Measurements from ENCODE around the gene VAMP2. TPM values are rescaled to one million over a fixed set of nuclear protein-coding genes. Genes with fewer than 3 reads are reported as not detected.

The VAMP2 gene
- total and polyA plus RNA-seq, 9 of the 15 experiments (the other 6 are each of a cell fraction or from before 2014, with no cell fraction given), result 2.3 to 31.8 (median 6.0) TPM

DNA sequence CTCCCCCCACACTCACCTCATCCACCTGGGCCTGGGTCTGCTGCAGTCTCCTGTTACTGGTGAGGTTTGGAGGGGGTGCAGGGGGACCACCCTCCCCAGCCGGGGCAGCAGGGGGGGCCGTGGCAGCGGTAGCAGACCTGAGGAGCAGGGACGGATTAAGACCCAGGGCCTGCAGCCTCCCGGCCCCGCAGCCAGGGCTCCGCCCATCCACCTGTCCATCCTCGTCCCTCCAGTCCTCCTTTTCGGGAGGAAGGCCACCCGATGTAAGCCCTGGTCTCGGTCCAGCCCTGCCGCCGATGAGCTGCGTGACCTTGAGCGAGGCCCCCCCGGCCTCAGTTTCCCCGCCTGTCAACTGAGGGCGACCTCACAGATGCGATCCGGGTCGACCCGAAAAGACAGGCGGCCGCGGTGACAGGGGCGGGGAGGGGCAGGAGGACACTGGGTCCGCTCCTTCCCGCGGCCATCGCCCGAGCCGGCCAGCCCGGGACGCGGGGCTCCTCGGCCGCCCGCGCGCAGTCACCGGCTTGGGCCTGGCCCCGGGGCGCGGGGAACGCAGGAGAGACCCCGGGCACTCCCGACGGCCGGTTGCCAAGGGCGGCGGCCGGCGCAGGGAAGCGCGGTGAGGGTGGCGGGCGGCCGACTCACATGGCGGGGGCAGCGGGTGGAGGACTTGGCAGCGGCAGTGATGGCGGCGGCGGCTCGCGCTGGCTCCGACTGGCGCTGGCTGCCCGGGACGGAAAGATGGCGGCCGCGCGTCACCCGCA lies at the start of gene VAMP2 (continued):
- TF ChIP-seq ZBTB40 (IDR thresholded peaks at IDR 0.05), result peak; percentile 52; the same call in 1 of the 2 replicates
- no peak for TF ChIP-seq ZBTB40 (CRISPR knock-in tag; IDR thresholded peaks at IDR 0.05)
- TF ChIP-seq KDM5B (IDR thresholded peaks at IDR 0.05; ENCODE audit: insufficient replicate concordance, low read depth, low read length), result peak; percentile 16
- TF ChIP-seq, protein P1, sequence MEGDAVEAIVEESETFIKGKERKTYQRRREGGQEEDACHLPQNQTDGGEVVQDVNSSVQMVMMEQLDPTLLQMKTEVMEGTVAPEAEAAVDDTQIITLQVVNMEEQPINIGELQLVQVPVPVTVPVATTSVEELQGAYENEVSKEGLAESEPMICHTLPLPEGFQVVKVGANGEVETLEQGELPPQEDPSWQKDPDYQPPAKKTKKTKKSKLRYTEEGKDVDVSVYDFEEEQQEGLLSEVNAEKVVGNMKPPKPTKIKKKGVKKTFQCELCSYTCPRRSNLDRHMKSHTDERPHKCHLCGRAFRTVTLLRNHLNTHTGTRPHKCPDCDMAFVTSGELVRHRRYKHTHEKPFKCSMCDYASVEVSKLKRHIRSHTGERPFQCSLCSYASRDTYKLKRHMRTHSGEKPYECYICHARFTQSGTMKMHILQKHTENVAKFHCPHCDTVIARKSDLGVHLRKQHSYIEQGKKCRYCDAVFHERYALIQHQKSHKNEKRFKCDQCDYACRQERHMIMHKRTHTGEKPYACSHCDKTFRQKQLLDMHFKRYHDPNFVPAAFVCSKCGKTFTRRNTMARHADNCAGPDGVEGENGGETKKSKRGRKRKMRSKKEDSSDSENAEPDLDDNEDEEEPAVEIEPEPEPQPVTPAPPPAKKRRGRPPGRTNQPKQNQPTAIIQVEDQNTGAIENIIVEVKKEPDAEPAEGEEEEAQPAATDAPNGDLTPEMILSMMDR (IDR thresholded peaks at IDR 0.05 in 2 of 3, conservative IDR thresholded peaks at IDR 0.05 in 1 of 3; ENCODE audit: insufficient read depth in 2 of 3, low read depth in 1 of 3, low read length in 3 of 3), result no peak
- TF ChIP-seq PHF8 (IDR thresholded peaks at IDR 0.05; ENCODE audit: borderline replicate concordance, low read length), result peak; percentile 86; the same call in 1 of the 2 replicates
- peak; percentile 33; the same call in 1 of the 2 replicates for TF ChIP-seq NFIC (IDR thresholded peaks at IDR 0.05)
- TF ChIP-seq, protein P2, sequence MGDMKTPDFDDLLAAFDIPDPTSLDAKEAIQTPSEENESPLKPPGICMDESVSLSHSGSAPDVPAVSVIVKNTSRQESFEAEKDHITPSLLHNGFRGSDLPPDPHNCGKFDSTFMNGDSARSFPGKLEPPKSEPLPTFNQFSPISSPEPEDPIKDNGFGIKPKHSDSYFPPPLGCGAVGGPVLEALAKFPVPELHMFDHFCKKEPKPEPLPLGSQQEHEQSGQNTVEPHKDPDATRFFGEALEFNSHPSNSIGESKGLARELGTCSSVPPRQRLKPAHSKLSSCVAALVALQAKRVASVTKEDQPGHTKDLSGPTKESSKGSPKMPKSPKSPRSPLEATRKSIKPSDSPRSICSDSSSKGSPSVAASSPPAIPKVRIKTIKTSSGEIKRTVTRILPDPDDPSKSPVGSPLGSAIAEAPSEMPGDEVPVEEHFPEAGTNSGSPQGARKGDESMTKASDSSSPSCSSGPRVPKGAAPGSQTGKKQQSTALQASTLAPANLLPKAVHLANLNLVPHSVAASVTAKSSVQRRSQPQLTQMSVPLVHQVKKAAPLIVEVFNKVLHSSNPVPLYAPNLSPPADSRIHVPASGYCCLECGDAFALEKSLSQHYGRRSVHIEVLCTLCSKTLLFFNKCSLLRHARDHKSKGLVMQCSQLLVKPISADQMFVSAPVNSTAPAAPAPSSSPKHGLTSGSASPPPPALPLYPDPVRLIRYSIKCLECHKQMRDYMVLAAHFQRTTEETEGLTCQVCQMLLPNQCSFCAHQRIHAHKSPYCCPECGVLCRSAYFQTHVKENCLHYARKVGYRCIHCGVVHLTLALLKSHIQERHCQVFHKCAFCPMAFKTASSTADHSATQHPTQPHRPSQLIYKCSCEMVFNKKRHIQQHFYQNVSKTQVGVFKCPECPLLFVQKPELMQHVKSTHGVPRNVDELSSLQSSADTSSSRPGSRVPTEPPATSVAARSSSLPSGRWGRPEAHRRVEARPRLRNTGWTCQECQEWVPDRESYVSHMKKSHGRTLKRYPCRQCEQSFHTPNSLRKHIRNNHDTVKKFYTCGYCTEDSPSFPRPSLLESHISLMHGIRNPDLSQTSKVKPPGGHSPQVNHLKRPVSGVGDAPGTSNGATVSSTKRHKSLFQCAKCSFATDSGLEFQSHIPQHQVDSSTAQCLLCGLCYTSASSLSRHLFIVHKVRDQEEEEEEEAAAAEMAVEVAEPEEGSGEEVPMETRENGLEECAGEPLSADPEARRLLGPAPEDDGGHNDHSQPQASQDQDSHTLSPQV (IDR thresholded peaks at IDR 0.05), result peak; percentile 64
- no peak for TF ChIP-seq JUN (IDR thresholded peaks at IDR 0.05; ENCODE audit: borderline replicate concordance, low read depth, low read length)
- TF ChIP-seq JUN (CRISPR knock-in tag; IDR thresholded peaks at IDR 0.05; ENCODE audit: borderline replicate concordance), result peak; percentile 61; the same call in 1 of the 2 replicates
- no peak for TF ChIP-seq KLF6 (CRISPR knock-in tag; IDR thresholded peaks at IDR 0.05; ENCODE audit: borderline replicate concordance)
